SK-N-MC (cell line): ENCODE results near the gene BLID.

Experiments
- DNase-seq: peaks from one replicate; pipeline ENCODE4 v3.0.0-alpha.2; 2011; ENCODE audit warnings: low read depth, low spot score
- H3K27ac ChIP-seq: fragments of 200-600 bp; sonication (generic); 2 replicates; pipeline ENCODE4 v1.5.1; 2016; ENCODE audit warnings: mixed run types
- H3K36me3 ChIP-seq: fragments of 200-600 bp; sonication (generic); 2 replicates; pipeline ENCODE4 v1.6.1; 2017; ENCODE audit warnings: antibody characterized with exemption, low read length, mixed read lengths; ENCODE audit not compliant: insufficient read depth
- H3K4me3 ChIP-seq: fragments of 200-600 bp; sonication (generic); 2 replicates; pipeline ENCODE4 v1.5.1; 2016
- H3K9ac ChIP-seq: fragments of 200-600 bp; sonication (generic); 2 replicates; pipeline ENCODE4 v1.8.0; 2017; ENCODE audit warnings: mixed run types, mixed read lengths; ENCODE audit not compliant: insufficient read length
- H3K9me3 ChIP-seq: fragments of 200-600 bp; sonication (generic); 2 replicates; pipeline ENCODE4 v1.6.1; 2017; ENCODE audit warnings: low read depth, mild to moderate bottlenecking, antibody characterized with exemption, low read length, moderate library complexity, mixed read lengths
- EZH2 ChIP-seq: fragments of 200-600 bp; sonication (generic); IDR thresholded peaks from one replicate; pipeline ENCODE4 v1.6.1; 2017; ENCODE audit warnings: antibody characterized with exemption
- FOXP2 ChIP-seq: optimal IDR thresholded peaks from 2 replicates; pipeline ENCODE3; 2011; ENCODE audit warnings: mild to moderate bottlenecking, moderate library complexity; ENCODE audit not compliant: insufficient read depth; ENCODE audit errors: extremely low read length, control extremely low read depth
- POLR2AphosphoS5 ChIP-seq: IDR thresholded peaks from 2 replicates; pipeline ENCODE4 v1.6.1; 2012; ENCODE audit warnings: mild to moderate bottlenecking, low read depth, low read length, borderline replicate concordance

BLID gene

GRCh38 chr11:122082205-122082604 is 33.8 kb downstream of the BLID start:
- Histone ChIP-seq H3K4me3 (no peak overlapping the region), H3K27ac (no peak overlapping the region), H3K9ac (no peak overlapping the region), H3K36me3 (no peaks in the 10 kb centered on the region), H3K9me3 (no peaks in the 10 kb centered on the region)
- TF ChIP-seq EZH2 (no peak), FOXP2 (no peak), POLR2AphosphoS5 (no peak)
- DNase-seq = no peak

- no peak for TF ChIP-seq POLR2AphosphoS5
- no peak for TF ChIP-seq FOXP2
- TF ChIP-seq EZH2 = no peak
- H3K36me3 ChIP-seq = no peaks in the 10 kb centered on the region
- DNase-seq = no peak
- H3K4me3 ChIP-seq = no peak overlapping the region
- H3K9ac ChIP-seq = no peak overlapping the region
- no peak overlapping the region for H3K27ac ChIP-seq
- no peaks in the 10 kb centered on the region for H3K9me3 ChIP-seq
These were observed 34.9 kb downstream of the BLID start for GRCh38 chr11:122081073-122081472.

- TF ChIP-seq POLR2AphosphoS5 (no peak), FOXP2 (no peak), EZH2 (no peak)
- DNase-seq = no peak
- Histone ChIP-seq H3K9ac (no peak overlapping the region), H3K4me3 (no peak overlapping the region), H3K36me3 (no peaks in the 10 kb centered on the region), H3K27ac (no peak overlapping the region), H3K9me3 (no peaks in the 10 kb centered on the region)
These were observed 38.6 kb downstream of the BLID start for GRCh38 chr11:122077459-122077858.

GRCh38 chr11:122076512-122077120 is 39.4 kb downstream of the BLID start:
- H3K9me3 ChIP-seq = no peaks in the 10 kb centered on the region
- no peak for TF ChIP-seq EZH2
- no peak for TF ChIP-seq POLR2AphosphoS5
- TF ChIP-seq FOXP2 = no peak
- H3K9ac ChIP-seq = no peak overlapping the region
- no peak for DNase-seq
- no peak overlapping the region for H3K27ac ChIP-seq
- no peak overlapping the region for H3K4me3 ChIP-seq
- no peaks in the 10 kb centered on the region for H3K36me3 ChIP-seq

- DNase-seq = no peak
- Histone ChIP-seq H3K27ac (no peak overlapping the region), H3K9ac (no peak overlapping the region), H3K4me3 (no peak overlapping the region), H3K9me3 (no peaks in the 10 kb centered on the region), H3K36me3 (no peaks in the 10 kb centered on the region)
- TF ChIP-seq POLR2AphosphoS5 = no peak
- no peak for TF ChIP-seq FOXP2
- TF ChIP-seq EZH2 = no peak
These were observed 41.0 kb downstream of the BLID start for GRCh38 chr11:122075016-122075415.

- TF ChIP-seq EZH2 (no peak), FOXP2 (no peak), POLR2AphosphoS5 (no peak)
These were observed 42.0 kb downstream of the BLID start for GRCh38 chr11:122074022-122074421.

GRCh38 chr11:122071709-122072202 is 44.3 kb downstream of the BLID start:
- Histone ChIP-seq H3K36me3 (no peaks in the 10 kb centered on the region), H3K9me3 (no peaks in the 10 kb centered on the region), H3K4me3 (no peak overlapping the region), H3K9ac (no peak overlapping the region), H3K27ac (no peak overlapping the region)
- no peak for DNase-seq
- TF ChIP-seq EZH2 (no peak), FOXP2 (no peak), POLR2AphosphoS5 (no peak)

More at GRCh38 chr11:122074022-122074421, 42.0 kb downstream of the BLID start:
- no peak for DNase-seq
- H3K9ac ChIP-seq = no peak overlapping the region
- no peak overlapping the region for H3K27ac ChIP-seq
- no peak overlapping the region for H3K4me3 ChIP-seq
- no peaks in the 10 kb centered on the region for H3K36me3 ChIP-seq
- H3K9me3 ChIP-seq = no peaks in the 10 kb centered on the region

GRCh38 chr11:122069707-122070360 is 46.2 kb downstream of the BLID start:
- no peaks in the 10 kb centered on the region for H3K9me3 ChIP-seq
- H3K27ac ChIP-seq = no peak overlapping the region
- H3K36me3 ChIP-seq = no peaks in the 10 kb centered on the region
- H3K4me3 ChIP-seq = no peak overlapping the region
- no peak for DNase-seq
- TF ChIP-seq EZH2 (no peak), POLR2AphosphoS5 (no peak), FOXP2 (no peak)
- H3K9ac ChIP-seq = no peak overlapping the region

GRCh38 chr11:122068837-122069236 is 47.2 kb downstream of the BLID start:
- H3K9me3 ChIP-seq = no peaks in the 10 kb centered on the region
- H3K36me3 ChIP-seq = no peaks in the 10 kb centered on the region
- no peak overlapping the region for H3K27ac ChIP-seq
- no peak overlapping the region for H3K4me3 ChIP-seq
- TF ChIP-seq EZH2 (no peak), POLR2AphosphoS5 (no peak), FOXP2 (no peak)
- no peak for DNase-seq
- H3K9ac ChIP-seq = no peak overlapping the region
